ENCODE measurements around the gene EDEM3. TPM values are rescaled to one million over a fixed set of nuclear protein-coding genes. Genes with fewer than 3 reads are reported as not detected.
"Not testable (repeated sequence)": the region's sequence is repeated elsewhere in the genome, so short reads cannot be mapped to it uniquely, and the experiment has no call there.

EDEM3 gene
- total RNA-seq (2014; rRNA removed; shearing (Covaris generic)): 23.7 and 25.8 TPM in 2 replicates
- polyA plus RNA-seq (2015; cell fraction: cytosol; rRNA removed): 18.3 TPM in 2 replicates
- polyA plus RNA-seq (2015; cell fraction: nucleus; rRNA removed): 36.3 and 40.8 TPM in 2 replicates

GRCh38 chr1:184754476-184755225, at the start of gene EDEM3:
Gene EDEM3, minus strand, starts transcription at chr1:184754858. Its CDS starts 212 bp downstream, at chr1:184754646.
- in situ Hi-C loops (cut with HindIII; ENCODE audit: low pct_unique_long_range_greater_than_20kb, low sequenced_read_pairs): no loop called here
- DNase-seq (ENCODE audit: low read depth, low spot score): peak; percentile 99

DNA sequence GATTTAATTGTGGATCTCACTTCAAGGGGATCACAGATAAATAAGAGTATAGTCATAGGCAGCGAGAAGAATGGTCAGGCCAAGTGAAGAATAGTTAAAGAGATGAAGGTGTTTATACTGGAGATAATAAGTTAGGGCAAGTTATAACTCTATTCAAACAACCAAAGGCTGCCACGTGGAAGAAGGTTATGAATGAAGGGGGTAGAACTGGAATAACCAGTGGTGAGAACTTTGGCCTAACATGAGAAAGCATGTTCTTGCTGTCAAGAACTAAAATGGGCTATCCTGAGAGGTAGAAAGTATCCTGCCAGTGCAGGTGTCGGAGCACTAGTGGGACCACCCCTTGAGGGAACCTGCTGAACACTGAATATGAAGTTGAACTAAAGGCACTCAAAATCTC, 49.6 kb upstream of the EDEM3 start:
- in situ Hi-C loops (cut with HindIII; ENCODE audit: low pct_unique_long_range_greater_than_20kb, low sequenced_read_pairs): no loop called here
- no peak for DNase-seq (ENCODE audit: low read depth, low spot score)

DNA sequence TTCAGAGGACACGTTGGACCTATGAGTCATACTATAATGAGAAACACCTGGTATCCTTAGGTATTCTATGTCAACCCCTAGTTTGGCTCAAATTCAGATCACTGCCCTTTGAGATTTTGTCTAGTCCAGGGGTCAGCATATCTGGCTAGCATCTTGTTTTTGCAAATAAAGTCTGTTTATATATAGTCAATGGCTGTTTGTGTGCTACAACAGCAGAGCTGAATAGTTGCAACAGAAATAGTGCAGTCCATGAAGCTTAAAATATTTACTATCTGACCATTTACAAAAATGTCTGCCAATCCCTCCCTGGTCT, 48.5 kb upstream of the EDEM3 start:
- DNase-seq (ENCODE audit: low read depth, low spot score): no peak
- in situ Hi-C loops (cut with HindIII; ENCODE audit: low pct_unique_long_range_greater_than_20kb, low sequenced_read_pairs): no loop called here

DNA sequence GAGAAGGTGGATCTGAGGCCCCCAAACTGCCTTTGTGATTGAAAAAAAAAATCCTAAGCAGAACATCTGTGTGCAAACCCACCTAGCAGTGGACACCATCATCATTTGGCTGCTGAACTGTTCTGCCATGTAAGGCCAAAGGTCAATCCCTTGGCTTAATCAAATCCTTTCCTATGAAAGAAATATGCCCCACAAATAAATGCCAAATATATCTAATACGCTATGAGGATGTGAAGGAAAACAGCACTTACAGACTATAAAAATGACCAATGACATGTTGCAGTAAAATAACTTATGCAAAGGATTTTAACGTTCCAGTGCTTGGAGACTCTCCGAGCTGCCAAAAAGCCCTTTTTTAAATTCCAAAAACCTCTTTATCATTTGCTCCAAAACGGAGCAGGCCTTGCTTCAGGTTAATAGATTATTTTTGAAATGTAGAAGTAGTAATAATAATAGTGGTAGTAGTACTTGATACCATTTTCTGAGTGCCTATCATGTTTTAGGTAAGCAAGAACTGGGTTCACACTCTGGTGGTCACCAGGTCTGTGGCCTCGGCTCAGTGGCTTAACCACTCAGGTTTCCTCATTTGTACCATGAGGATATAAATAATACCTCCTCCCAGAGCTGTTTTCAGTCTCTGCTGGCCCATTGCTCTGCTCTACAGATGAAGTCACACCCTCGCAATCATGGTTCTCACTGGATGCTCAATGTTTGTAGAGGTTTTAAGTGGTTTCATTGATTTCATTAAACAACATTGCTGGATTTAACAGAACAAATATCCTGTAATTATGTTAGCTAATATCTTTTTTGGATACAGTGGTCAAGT, 47.9 kb upstream of the EDEM3 start:
- in situ Hi-C loops (cut with HindIII; ENCODE audit: low pct_unique_long_range_greater_than_20kb, low sequenced_read_pairs): no loop called here
- no peak for DNase-seq (ENCODE audit: low read depth, low spot score)

- DNase-seq (ENCODE audit: low read depth, low spot score): peak; percentile 3
- in situ Hi-C loops (cut with HindIII; ENCODE audit: low pct_unique_long_range_greater_than_20kb, low sequenced_read_pairs): no loop called here
These were observed 46.8 kb upstream of the EDEM3 start for GRCh38 chr1:184801503-184801902.

DNA sequence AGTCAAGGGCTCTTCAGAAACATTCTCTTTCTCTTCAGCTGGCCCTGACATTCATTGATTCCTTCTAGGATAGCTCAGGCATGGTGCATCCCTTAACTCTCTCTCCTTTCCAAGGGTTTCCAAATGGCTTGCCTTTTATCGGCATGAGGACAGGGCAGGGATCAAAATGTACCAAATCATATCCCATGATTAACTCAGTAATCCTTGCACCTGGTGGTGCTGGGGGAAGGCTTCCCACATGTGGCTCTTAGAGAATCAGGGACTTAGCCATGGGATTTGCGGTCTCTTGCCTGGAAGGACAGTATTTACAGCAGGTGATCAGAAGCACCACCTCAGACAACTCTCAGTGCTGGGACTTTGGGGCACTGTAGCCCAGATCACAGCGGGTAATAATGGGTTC, 46.2 kb upstream of the EDEM3 start:
- DNase-seq (ENCODE audit: low read depth, low spot score): no peak
- in situ Hi-C loops (cut with HindIII; ENCODE audit: low pct_unique_long_range_greater_than_20kb, low sequenced_read_pairs): no loop called here

DNA sequence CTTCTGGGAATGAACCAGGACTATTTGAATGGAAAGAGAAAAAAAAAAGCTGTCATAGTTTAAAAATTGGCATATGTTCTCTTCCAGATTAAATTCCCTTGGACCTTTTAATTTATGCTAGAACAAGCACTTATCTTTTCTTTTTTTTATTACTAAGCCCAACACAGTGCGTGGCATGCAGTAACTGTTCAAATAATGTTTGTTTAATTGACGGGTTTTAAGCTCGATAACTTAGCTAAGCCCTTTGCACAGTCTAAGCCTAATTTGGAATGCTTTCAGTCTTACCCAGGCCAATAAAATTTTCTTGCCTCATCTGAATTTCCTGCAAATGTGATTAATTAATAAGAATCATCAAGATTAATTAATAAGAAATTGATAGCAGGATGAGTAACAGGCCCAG, 39.3 kb upstream of the EDEM3 start:
- in situ Hi-C loops (cut with HindIII; ENCODE audit: low pct_unique_long_range_greater_than_20kb, low sequenced_read_pairs): no loop called here
- no peak for DNase-seq (ENCODE audit: low read depth, low spot score)

GRCh38 chr1:184792450-184792969, 37.9 kb upstream of the EDEM3 start:
- in situ Hi-C loops (cut with HindIII; ENCODE audit: low pct_unique_long_range_greater_than_20kb, low sequenced_read_pairs): no loop called here

GRCh38 chr1:184791550-184791900, 36.9 kb upstream of the EDEM3 start:
- DNase-seq (ENCODE audit: low read depth, low spot score): no peak
- in situ Hi-C loops (cut with HindIII; ENCODE audit: low pct_unique_long_range_greater_than_20kb, low sequenced_read_pairs): no loop called here

More at GRCh38 chr1:184792450-184792969, 37.9 kb upstream of the EDEM3 start:
- DNase-seq (ENCODE audit: low read depth, low spot score): peak; percentile 8

DNA sequence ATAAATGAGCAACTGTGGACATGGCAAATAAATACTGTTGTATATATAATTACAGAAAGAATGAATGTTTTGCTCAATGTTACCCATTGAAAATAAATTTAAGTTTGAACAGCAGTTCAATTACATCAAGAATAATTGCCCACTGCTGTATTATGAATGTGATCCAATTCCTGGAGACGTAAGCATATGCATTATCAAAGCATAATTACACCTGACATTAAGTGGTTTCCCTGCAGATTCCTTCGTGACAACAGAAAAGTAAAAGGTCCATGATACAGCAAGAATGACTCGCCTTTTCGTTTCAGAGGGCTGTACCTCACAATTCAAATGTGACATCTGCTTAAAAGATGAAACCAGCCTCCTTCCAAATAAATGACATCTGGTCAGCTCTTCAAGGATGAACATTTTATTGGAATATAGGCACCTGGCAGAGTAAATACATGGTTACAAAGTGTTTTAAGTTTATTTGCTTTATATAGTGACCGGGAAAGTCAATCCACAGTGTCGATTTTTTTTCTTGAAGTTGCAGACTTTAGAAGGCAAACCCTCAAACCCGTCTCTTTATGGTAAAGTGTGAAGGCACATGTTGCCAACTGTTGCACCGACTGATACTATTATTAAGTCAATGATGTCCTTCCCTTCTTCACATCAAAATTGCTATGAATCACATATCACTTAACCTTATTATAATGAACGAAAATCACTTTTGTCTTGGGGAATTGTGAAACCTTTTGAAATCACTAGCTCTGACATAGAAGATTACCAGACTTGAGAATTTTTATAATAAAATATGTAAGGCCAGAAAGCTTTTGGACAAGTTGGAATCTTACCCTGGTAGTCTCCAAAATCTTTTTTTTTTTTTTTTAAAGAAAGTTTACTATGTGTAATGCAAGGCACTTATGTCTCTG, 36.2 kb upstream of the EDEM3 start:
- in situ Hi-C loops (cut with HindIII; ENCODE audit: low pct_unique_long_range_greater_than_20kb, low sequenced_read_pairs): no loop called here
- DNase-seq (ENCODE audit: low read depth, low spot score): no peak

- no peak for DNase-seq (ENCODE audit: low read depth, low spot score)
- in situ Hi-C loops (cut with HindIII; ENCODE audit: low pct_unique_long_range_greater_than_20kb, low sequenced_read_pairs): no loop called here
These were observed 35.2 kb upstream of the EDEM3 start for GRCh38 chr1:184789884-184790283.

DNA sequence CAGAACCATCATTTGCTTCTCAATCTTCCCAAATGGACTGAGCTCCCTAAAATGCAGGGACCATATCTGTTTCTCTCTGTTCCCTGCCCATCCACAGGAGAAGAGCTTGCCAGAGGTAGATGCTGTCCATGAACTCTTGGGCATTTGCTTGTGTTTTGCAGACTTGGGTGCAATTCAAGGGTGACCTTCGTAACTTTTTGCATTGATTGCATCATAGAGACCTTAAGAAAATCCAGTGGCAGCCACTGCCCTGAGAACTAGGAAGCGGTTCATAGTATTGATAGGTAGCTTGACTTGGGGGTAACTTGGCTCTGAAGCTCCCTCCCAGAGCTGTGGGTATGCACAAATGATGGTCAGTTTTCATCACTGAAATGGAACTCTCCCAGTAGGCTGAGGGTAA, 34.3 kb upstream of the EDEM3 start:
- no peak for DNase-seq (ENCODE audit: low read depth, low spot score)
- in situ Hi-C loops (cut with HindIII; ENCODE audit: low pct_unique_long_range_greater_than_20kb, low sequenced_read_pairs): no loop called here

DNA sequence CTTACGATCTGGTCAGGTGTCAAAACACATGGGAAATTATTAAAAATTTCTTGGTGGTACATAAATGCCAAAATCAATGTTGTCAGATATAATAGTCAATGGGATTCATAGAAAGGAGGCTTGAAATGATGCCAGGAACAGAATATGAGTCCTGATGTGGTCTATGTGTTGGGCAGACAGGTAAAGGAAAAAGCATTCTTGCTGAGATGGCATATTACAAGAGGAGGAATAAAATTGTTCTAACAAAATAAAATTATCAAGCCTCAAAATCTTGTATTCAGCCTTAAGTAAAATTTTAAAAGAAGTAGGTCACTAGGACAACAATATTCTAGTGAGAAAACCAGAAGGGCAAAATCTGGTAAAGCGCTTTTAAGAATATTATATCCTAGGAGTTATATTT, 30.9 kb upstream of the EDEM3 start:
- in situ Hi-C loops (cut with HindIII; ENCODE audit: low pct_unique_long_range_greater_than_20kb, low sequenced_read_pairs): no loop called here
- DNase-seq (ENCODE audit: low read depth, low spot score): no peak

GRCh38 chr1:184783723-184784122, 29.1 kb upstream of the EDEM3 start:
- in situ Hi-C loops (cut with HindIII; ENCODE audit: low pct_unique_long_range_greater_than_20kb, low sequenced_read_pairs); DNase-seq (ENCODE audit: low read depth, low spot score): not testable (repeated sequence)

DNA sequence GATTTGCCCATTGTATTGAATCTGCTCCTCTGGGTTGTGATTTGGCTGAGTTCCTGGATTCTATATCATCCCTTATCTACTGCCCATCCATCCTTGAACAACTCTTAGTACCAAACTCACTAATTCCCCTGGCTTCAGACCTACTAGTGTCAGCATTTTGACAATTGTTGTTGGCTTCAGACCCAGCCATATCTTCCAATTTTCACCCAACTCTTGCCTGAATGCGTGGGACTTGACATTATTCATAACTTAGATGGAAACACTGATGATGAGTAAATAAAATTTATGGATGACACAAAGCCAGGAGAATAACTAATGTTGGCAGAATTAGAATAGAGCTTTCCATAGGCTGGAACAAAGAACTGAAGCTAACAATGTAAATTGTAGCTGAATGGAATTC, 27.3 kb upstream of the EDEM3 start:
- in situ Hi-C loops (cut with HindIII; ENCODE audit: low pct_unique_long_range_greater_than_20kb, low sequenced_read_pairs): no loop called here
- DNase-seq (ENCODE audit: low read depth, low spot score): no peak

- no peak for DNase-seq (ENCODE audit: low read depth, low spot score)
- in situ Hi-C loops (cut with HindIII; ENCODE audit: low pct_unique_long_range_greater_than_20kb, low sequenced_read_pairs): no loop called here
These were observed 21.2 kb upstream of the EDEM3 start for GRCh38 chr1:184775885-184776284.

GRCh38 chr1:184775329-184775728, 20.7 kb upstream of the EDEM3 start:
- DNase-seq (ENCODE audit: low read depth, low spot score): no peak
- in situ Hi-C loops (cut with HindIII; ENCODE audit: low pct_unique_long_range_greater_than_20kb, low sequenced_read_pairs): no loop called here

All from SK-MEL-5 (cell line).